IPS DF 4.7 (cell line): Measurements from ENCODE around the gene ETS2.
"Not testable (repeated sequence)": the region's sequence is repeated elsewhere in the genome, so short reads cannot be mapped to it uniquely, and the experiment has no call there.

ENCODE experiments used
- DNase-seq: peaks from one replicate; pipeline ENCODE4 v3.0.0-alpha.2; 2013; ENCODE audit warnings: low spot score; ENCODE audit errors: extremely low read depth

The ETS2 gene

GRCh38 chr21:38837806-38838461 is 32.2 kb downstream of the ETS2 start:
- DNase-seq: no peak

- no peak for DNase-seq
These were observed 33.0 kb downstream of the ETS2 start for GRCh38 chr21:38838598-38839327.

- no peak for DNase-seq
These were observed 33.9 kb downstream of the ETS2 start for GRCh38 chr21:38839328-38840286.

DNA sequence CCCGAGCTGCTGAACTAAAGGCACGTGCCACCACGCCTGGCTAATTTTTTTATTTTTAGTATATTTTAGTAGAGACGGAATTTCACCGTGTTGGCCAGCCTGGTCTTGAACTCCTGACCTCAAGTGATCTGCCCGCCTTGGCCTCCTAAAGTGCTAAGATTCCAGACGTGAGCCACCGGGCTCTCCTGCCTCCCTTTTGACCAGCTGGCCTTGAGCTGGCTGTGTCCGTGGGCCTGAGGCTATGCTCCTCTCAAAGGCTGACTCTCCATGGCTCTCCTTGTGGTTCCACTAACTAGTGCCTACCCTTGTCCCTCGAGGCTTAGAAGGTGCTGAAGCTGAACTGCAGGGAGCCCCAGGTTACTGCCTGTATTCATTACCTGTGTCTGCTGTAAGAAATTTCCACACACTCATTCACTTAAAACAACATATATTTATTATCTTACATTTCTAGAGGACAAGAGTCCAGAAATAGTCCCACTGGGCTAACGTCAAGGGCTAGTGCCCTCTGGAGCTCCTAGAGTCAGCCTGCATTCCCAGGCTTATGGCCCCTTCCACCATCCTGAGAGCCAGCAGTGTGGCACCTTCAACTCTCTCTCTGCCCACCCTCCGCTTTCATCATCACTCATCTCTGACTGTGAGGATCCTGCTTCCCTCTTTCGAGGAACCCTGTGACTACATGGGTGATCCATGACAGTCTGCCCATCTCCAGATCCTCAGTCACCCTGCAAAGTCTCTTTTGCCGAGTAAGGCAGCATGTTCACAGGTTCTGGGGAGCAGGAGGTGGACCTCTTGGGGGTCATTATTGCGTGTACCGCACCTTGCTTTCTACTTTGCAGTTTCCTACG is 34.9 kb downstream of the ETS2 start:
- no peak for DNase-seq

GRCh38 chr21:38841472-38841871 is 35.7 kb downstream of the ETS2 start:
- DNase-seq: no peak

DNA sequence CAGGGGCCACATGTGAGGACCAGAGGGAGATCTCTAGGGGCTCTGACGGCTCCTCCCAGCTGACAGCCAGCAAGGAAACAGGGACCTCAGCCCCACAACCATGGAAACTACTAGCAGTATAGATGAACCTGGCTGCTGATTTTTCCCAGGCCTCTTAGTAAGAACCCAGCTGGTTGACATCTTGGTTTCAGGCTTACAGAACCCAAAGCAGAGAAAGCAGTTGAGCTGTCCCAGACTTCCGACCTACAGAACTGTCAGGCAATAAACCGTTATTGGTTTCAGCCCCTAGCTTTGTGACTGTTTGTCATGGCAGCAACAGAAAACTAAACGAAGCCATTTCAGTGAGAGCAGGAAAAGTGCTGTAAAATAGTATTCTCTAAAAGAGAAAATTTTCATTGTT is 36.4 kb downstream of the ETS2 start:
- DNase-seq: no peak

GRCh38 chr21:38843379-38843778 is 37.6 kb downstream of the ETS2 start:
- DNase-seq: no peak

- no peak for DNase-seq
These were observed 38.2 kb downstream of the ETS2 start for GRCh38 chr21:38843806-38844503.

DNA sequence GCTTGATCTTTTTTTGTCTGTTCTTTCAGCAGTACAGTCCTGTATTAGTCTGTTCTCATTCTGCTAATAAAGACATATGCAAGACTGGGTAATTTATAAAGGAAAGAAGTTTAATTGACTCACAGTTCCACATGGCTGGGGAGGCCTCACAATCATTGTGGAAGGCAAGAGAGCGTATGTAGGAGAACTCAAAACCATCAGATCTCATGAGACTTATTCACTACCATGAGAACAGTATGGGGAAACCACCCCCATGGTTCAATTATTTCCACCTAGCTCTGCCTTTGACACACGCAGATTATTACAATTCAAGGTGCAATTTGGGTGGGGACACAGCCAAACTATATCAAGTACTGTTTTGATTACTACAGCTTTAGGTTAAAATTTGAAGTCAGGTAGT is 39.6 kb downstream of the ETS2 start:
- DNase-seq: not testable (repeated sequence)

GRCh38 chr21:38847556-38847955 is 41.8 kb downstream of the ETS2 start:
- DNase-seq: no peak

DNA sequence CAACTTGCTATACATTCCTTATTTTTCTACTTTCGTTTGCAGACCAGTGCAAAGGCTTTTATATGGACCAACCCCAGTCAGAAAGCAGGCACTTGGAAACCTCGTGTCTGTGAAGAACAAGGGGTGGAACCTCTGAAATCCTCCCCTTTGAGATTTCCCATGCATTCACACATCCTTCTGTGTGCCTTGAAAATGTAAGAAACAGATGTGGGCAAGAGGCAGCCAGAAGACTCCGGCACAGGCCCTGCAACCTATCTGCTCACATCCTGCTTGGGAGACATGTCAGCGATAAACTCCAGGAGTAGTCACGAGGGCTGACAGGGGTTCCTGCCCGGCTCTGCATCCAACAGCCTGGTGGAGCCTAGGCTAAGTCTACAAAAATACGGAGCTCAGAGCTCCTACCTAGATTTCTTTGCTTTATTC is 42.5 kb downstream of the ETS2 start:
- no peak for DNase-seq

DNA sequence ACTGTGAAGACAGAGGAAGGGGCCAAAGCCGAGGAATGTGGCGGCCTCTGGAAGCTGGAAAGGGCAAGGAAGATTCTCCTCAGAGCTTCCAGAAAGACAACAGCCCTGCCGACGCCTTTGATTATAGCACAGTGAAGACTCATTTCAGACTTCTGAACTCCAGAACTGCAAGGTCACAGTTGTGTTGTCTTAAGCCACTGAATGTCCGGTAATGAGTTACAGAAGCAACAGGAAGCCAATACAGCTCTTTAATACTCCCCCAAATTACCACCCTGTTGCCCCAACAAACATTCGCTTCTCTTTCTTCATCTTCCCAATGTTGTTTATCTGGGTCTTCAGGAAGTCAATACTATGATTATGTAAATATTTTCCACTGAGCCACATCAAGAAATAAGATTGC is 44.0 kb downstream of the ETS2 start:
- DNase-seq: no peak

GRCh38 chr21:38850277-38850951 is 44.7 kb downstream of the ETS2 start:
- no peak for DNase-seq

DNA sequence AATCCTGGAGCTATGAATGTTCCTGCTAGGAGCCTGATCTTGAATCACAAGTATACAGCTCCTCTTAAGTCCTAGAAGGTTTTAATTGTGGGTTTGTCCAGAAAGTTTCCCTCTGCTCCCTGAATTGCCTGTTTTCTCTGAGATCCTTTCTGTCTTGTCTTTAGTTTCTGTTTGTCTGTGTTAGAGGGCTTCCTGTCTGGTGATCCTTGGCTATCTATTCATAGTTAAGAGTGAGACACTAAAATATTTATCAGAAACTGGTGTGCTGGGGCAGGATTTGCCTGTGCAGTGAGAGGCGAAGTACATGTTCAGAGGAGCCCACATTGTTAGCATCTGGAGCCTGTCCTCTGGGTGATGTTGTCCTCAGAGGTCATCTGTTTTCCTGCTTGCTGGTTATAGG is 45.4 kb downstream of the ETS2 start:
- no peak for DNase-seq

DNA sequence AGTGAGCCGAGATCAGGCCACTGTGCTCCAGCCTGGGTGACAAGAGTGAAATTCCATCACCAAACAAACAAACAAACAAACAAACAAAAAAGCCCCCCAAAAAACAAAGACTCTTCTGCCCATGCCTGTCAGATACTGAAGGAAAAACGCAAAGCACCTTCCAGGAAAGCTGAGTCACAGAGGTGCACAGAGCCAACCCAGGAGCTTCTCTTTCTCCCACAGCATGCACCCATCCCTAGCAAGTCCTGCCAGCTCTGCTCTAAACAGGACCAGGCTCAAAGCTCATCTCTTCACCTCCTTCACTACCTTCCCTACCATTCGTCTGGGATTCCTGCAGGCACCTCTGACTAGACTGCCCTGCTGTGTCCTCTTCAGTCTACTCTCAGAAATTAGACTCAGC is 46.5 kb downstream of the ETS2 start:
- no peak for DNase-seq

DNA sequence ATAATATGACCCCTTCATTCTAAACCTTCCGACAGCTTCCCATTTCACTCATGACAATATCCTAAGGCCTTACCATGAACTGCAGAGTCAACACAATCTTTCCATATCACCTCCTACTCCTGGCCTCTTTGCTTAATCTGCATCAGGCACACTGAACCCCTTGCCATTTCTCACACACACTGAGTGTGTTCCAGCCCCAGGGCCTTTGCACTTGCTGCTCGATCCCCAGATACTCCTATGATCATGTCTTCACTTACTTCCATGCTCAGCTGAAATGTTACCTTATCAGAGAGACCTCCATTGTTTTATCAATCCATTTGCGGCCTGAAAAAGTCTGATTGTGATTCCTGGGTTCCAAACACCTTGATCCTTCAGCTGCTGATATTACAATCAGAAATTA is 47.0 kb downstream of the ETS2 start:
- no peak for DNase-seq

- DNase-seq: no peak
These were observed 47.7 kb downstream of the ETS2 start for GRCh38 chr21:38853421-38853919.

DNA sequence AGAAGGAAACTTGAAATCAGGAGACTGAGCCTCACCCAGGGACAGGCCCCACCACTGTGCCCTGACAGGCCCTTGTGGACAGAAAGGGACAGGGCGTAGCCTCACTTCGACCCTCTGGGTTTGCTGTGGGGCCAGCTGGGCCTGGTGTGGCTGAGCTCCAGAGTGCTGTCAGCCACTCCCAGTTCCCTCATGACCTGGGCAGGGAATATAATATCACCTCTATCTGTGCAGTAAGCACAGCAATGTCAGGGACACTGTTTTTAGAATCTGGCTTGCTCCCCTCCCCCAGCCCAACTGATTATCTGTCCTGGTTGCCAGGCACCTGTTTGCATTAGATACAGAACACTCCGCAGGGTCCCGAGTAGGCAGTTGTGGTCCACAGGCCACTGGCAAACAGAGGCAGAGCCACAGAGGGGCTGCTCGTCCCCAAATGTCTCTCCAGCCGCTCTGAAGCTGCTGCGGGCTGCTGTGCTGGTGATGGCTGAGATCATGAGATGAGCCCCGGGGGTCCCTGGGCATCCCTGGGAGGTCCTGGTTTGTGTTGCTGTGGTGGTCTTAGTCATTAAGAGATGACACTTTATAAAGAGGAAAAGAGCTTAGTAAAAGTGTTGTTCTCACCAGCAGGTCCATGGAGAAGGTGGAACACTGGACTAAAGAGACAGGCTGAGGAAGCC is 51.6 kb downstream of the ETS2 start:
- DNase-seq: no peak
